Measurements from ENCODE around the gene CDCP1.
A peak's percentile ranks its signal among the peaks of the same experiment; 100 is the strongest.
"Not testable (repeated sequence)": the region's sequence is repeated elsewhere in the genome, so short reads cannot be mapped to it uniquely, and the experiment has no call there.

Gene CDCP1

GRCh38 chr3:45084361-45084760, 61.8 kb downstream of the CDCP1 start:
- no peak for DNase-seq (ENCODE audit: low spot score)

- no peak for DNase-seq (ENCODE audit: low spot score)
Observed at GRCh38 chr3:45083023-45083422, 63.2 kb downstream of the CDCP1 start.

- no peak for DNase-seq (ENCODE audit: low spot score)
Observed at GRCh38 chr3:45082142-45082538, 64.0 kb downstream of the CDCP1 start.

- DNase-seq (ENCODE audit: low spot score): no peak
Observed at GRCh38 chr3:45081506-45082141, 64.6 kb downstream of the CDCP1 start.

- no peak for DNase-seq (ENCODE audit: low spot score)
Observed at GRCh38 chr3:45080824-45081223, 65.4 kb downstream of the CDCP1 start.

GRCh38 chr3:45079715-45080114, 66.5 kb downstream of the CDCP1 start:
- no peak for DNase-seq (ENCODE audit: low spot score)

GRCh38 chr3:45078910-45079522, 67.2 kb downstream of the CDCP1 start:
- no peak for DNase-seq (ENCODE audit: low spot score)

GRCh38 chr3:45078256-45078655, 67.9 kb downstream of the CDCP1 start:
- not testable (repeated sequence) for DNase-seq (ENCODE audit: low spot score)

- DNase-seq (ENCODE audit: low spot score): no peak
Observed at GRCh38 chr3:45075821-45076625, 70.2 kb downstream of the CDCP1 start.

- no peak for DNase-seq (ENCODE audit: low spot score)
Observed at GRCh38 chr3:45071075-45071474, 75.1 kb downstream of the CDCP1 start.

GRCh38 chr3:45067941-45068340, 78.2 kb downstream of the CDCP1 start:
- peak; percentile 57 for DNase-seq (ENCODE audit: low spot score)

GRCh38 chr3:45067486-45067885, 78.7 kb downstream of the CDCP1 start:
- DNase-seq (ENCODE audit: low spot score): no peak

- no peak for DNase-seq (ENCODE audit: low spot score)
Observed at GRCh38 chr3:45066109-45066801, 79.9 kb downstream of the CDCP1 start.

GRCh38 chr3:45065373-45065720, 80.8 kb downstream of the CDCP1 start:
- no peak for DNase-seq (ENCODE audit: low spot score)

- DNase-seq (ENCODE audit: low spot score): peak; percentile 93
Observed at GRCh38 chr3:45064512-45065372, 81.4 kb downstream of the CDCP1 start.

GRCh38 chr3:45062697-45063070, 83.5 kb downstream of the CDCP1 start:
- DNase-seq (ENCODE audit: low spot score): no peak

GRCh38 chr3:45060165-45060892, 85.8 kb downstream of the CDCP1 start:
- DNase-seq (ENCODE audit: low spot score): no peak

GRCh38 chr3:45059132-45059531, 87.0 kb downstream of the CDCP1 start:
- no peak for DNase-seq (ENCODE audit: low spot score)

- DNase-seq (ENCODE audit: low spot score): no peak
Observed at GRCh38 chr3:45057557-45057956, 88.6 kb downstream of the CDCP1 start.

GRCh38 chr3:45056608-45057301, 89.4 kb downstream of the CDCP1 start:
- no peak for DNase-seq (ENCODE audit: low spot score)

All from kidney capillary endothelial cell (primary cell).